WTC11 (cell line): ENCODE results near the gene MYH11. TPM values are rescaled to one million over a fixed set of nuclear protein-coding genes. Genes with fewer than 3 reads are reported as not detected.

Experiments
- ATAC-seq: fragments of 200-7000 bp; cut with Tn5 transposase; 2 replicates; pipeline ENCODE4 v1.10.0; 2021; ENCODE audit warnings: mild to moderate bottlenecking, moderate library complexity
- CTCF ChIA-PET: fragments of 300-600 bp; sonication (Branson Sonifier 250); formaldehyde crosslinking; loops from one replicate; lab custom pipeline; 2021; ENCODE audit warnings: antibody characterized with exemption; lab: Charles Lee
- POLR2A ChIA-PET: fragments of 350-600 bp; sonication (Branson Sonifier 250); formaldehyde crosslinking; loops from one replicate; lab custom pipeline; 2021; ENCODE audit warnings: antibody characterized with exemption; lab: Charles Lee
- DNase-seq: peaks from one replicate; pipeline ENCODE4 v3.0.0; 2021; ENCODE audit warnings: low spot score
- H3K27ac Mint-ChIP-seq: 2 replicates; pipeline ENCODE4 v1.8.0; 2021; ENCODE audit warnings: mixed read lengths
- H3K27me3 Mint-ChIP-seq: 2 replicates; pipeline ENCODE4 v1.8.0; 2021; ENCODE audit warnings: low read depth, mild to moderate bottlenecking, moderate library complexity, mixed read lengths
- H3K36me3 Mint-ChIP-seq: 2 replicates; pipeline ENCODE4 v1.8.0; 2021; ENCODE audit warnings: mixed read lengths
- H3K4me1 Mint-ChIP-seq: 2 replicates; pipeline ENCODE4 v1.8.0; 2022; ENCODE audit warnings: mixed read lengths
- H3K4me3 Mint-ChIP-seq: 2 replicates; pipeline ENCODE4 v1.8.0; 2021; ENCODE audit warnings: mild to moderate bottlenecking, moderate library complexity, mixed read lengths
- H3K9me3 Mint-ChIP-seq: 2 replicates; pipeline ENCODE4 v1.8.0; 2021; ENCODE audit warnings: mixed read lengths
- ATF3 ChIP-seq: sonication (generic); formaldehyde crosslinking; conservative IDR thresholded peaks from 2 replicates; pipeline ENCODE4 v1.8.1; 2022; ENCODE audit warnings: mild to moderate bottlenecking, missing genetic modification reagents
- ATF6 ChIP-seq: sonication (generic); formaldehyde crosslinking; IDR thresholded peaks from 2 replicates; pipeline ENCODE4 v1.8.1; 2023; ENCODE audit warnings: mild to moderate bottlenecking, missing genetic modification reagents
- CREM ChIP-seq: sonication (generic); formaldehyde crosslinking; IDR thresholded peaks from 2 replicates; pipeline ENCODE4 v1.8.1; 2022; ENCODE audit warnings: mild to moderate bottlenecking, missing genetic modification reagents, moderate library complexity
- CTCF ChIP-seq: fragments of 200-600 bp; IDR thresholded peaks from 2 replicates; pipeline ENCODE4 v1.8.0; 2022; ENCODE audit warnings: antibody characterized with exemption
- ESRRA ChIP-seq: sonication (generic); formaldehyde crosslinking; IDR thresholded peaks from 2 replicates; pipeline ENCODE4 v1.8.1; 2022; ENCODE audit warnings: mild to moderate bottlenecking, missing genetic modification reagents, borderline replicate concordance
- FOXJ3 ChIP-seq: sonication (generic); formaldehyde crosslinking; IDR thresholded peaks from 2 replicates; pipeline ENCODE4 v1.9.0; 2021; ENCODE audit warnings: missing genetic modification reagents, mild to moderate bottlenecking, borderline replicate concordance
- FOXK1 ChIP-seq: sonication (generic); formaldehyde crosslinking; IDR thresholded peaks from 2 replicates; pipeline ENCODE4 v1.8.0; 2022; ENCODE audit warnings: mild to moderate bottlenecking, moderate library complexity, missing genetic modification reagents
- FOXP4 ChIP-seq: sonication (generic); formaldehyde crosslinking; IDR thresholded peaks from 2 replicates; pipeline ENCODE4 v1.8.0; 2022; ENCODE audit warnings: mild to moderate bottlenecking, missing genetic modification reagents
- IRF2 ChIP-seq: sonication (generic); formaldehyde crosslinking; IDR thresholded peaks from 2 replicates; pipeline ENCODE4 v1.8.0; 2022; ENCODE audit warnings: low read depth, missing genetic modification reagents, borderline replicate concordance
- JAZF1 ChIP-seq: fragments of 250-450 bp; sonication (Bioruptor Pico); IDR thresholded peaks from 2 replicates; pipeline ENCODE4 v1.9.0; 2021; ENCODE audit warnings: moderate library complexity, mild to moderate bottlenecking, inconsistent platforms
- MAX ChIP-seq: sonication (generic); formaldehyde crosslinking; IDR thresholded peaks from 2 replicates; pipeline ENCODE4 v1.8.0; 2022; ENCODE audit warnings: mild to moderate bottlenecking, missing genetic modification reagents
- NFE2L1 ChIP-seq: sonication (generic); formaldehyde crosslinking; IDR thresholded peaks from 2 replicates; pipeline ENCODE4 v1.8.1; 2023; ENCODE audit warnings: missing genetic modification reagents
- NFYB ChIP-seq: sonication (generic); formaldehyde crosslinking; conservative IDR thresholded peaks from 2 replicates; pipeline ENCODE4 v1.8.0; 2022; ENCODE audit warnings: low read depth, missing genetic modification reagents
- NR2C2 ChIP-seq: sonication (generic); formaldehyde crosslinking; IDR thresholded peaks from 2 replicates; pipeline ENCODE4 v1.8.0; 2022; ENCODE audit warnings: mild to moderate bottlenecking, missing genetic modification reagents
- NR3C1 ChIP-seq: sonication (generic); formaldehyde crosslinking; conservative IDR thresholded peaks from 2 replicates; pipeline ENCODE4 v1.8.1; 2023; ENCODE audit warnings: low read depth, mild to moderate bottlenecking, missing genetic modification reagents
- PRDM15 ChIP-seq: sonication (generic); formaldehyde crosslinking; IDR thresholded peaks from 2 replicates; pipeline ENCODE4 v1.8.0; 2022; ENCODE audit warnings: missing genetic modification reagents
- PREB ChIP-seq: sonication (generic); formaldehyde crosslinking; IDR thresholded peaks from 2 replicates; pipeline ENCODE4 v1.8.1; 2022; ENCODE audit warnings: mild to moderate bottlenecking, missing genetic modification reagents, moderate library complexity, borderline replicate concordance
- SMAD3 ChIP-seq: sonication (generic); formaldehyde crosslinking; IDR thresholded peaks from 2 replicates; pipeline ENCODE4 v1.8.0; 2022; ENCODE audit warnings: missing genetic modification reagents, mild to moderate bottlenecking, borderline replicate concordance
- SOX15 ChIP-seq: fragments of 250-450 bp; sonication (Bioruptor Pico); IDR thresholded peaks from 2 replicates; pipeline ENCODE4 v1.9.0; 2021; ENCODE audit warnings: mild to moderate bottlenecking
- USF2 ChIP-seq: sonication (generic); formaldehyde crosslinking; IDR thresholded peaks from 2 replicates; pipeline ENCODE4 v1.8.1; 2023; ENCODE audit warnings: mild to moderate bottlenecking, missing genetic modification reagents, moderate library complexity
- ZNF121 ChIP-seq: sonication (generic); formaldehyde crosslinking; IDR thresholded peaks from 2 replicates; pipeline ENCODE4 v1.8.0; 2023; ENCODE audit warnings: missing genetic modification reagents
- ZNF232 ChIP-seq: sonication (generic); formaldehyde crosslinking; IDR thresholded peaks from 2 replicates; pipeline ENCODE4 v1.8.0; 2022; ENCODE audit warnings: mild to moderate bottlenecking, missing genetic modification reagents
- ZNF263 ChIP-seq: sonication (generic); formaldehyde crosslinking; IDR thresholded peaks from 2 replicates; pipeline ENCODE4 v1.8.1; 2022; ENCODE audit warnings: low read depth, mild to moderate bottlenecking, moderate library complexity, missing genetic modification reagents
- ZNF396 ChIP-seq: fragments of 250-450 bp; sonication (Bioruptor Pico); IDR thresholded peaks from 2 replicates; pipeline ENCODE4 v1.8.0; 2021; ENCODE audit warnings: mild to moderate bottlenecking, moderate library complexity, borderline replicate concordance
- total RNA-seq: library from RNA; stranded (reverse); gene quantifications from 3 replicates; pipeline ENCODE4 v1.2.3, GENCODE V29; 2021

MYH11 gene
- total RNA-seq, 1 experiment from 2014 or later, result 0.74 TPM

GRCh38 chr16:15759070-15759469, 97.8 kb downstream of the MYH11 start (continued):
- no peak for TF ChIP-seq CTCF
- TF ChIP-seq ATF3 (CRISPR knock-in tag), result no peak
- TF ChIP-seq ATF6 (CRISPR knock-in tag), result no peak
- TF ChIP-seq PREB (CRISPR knock-in tag), result no peak
- TF ChIP-seq ZNF396 (CRISPR knock-in tag), result no peak
- TF ChIP-seq, all 79 proteins: peak for 0

- Mint-ChIP-seq H3K9me3 (peaks cover 3% of the 10 kb centered on the region; the same call in 1 of the 2 replicates), H3K4me1 (peaks cover 6% of the 10 kb centered on the region), H3K27me3 (peaks cover 7% of the 10 kb centered on the region), H3K27ac (no peak overlapping the region), H3K36me3 (no peaks in the 10 kb centered on the region), H3K4me3 (no peak overlapping the region)
- DNase-seq (peak; percentile 24), ATAC-seq (peak; percentile 42)
- ChIA-PET POLR2A (interaction anchor here (0.7 kb wide), 1 partner anchor 189 kb away, joined by 5 read pairs; no protein-coding TSS in a partner anchor), CTCF (interaction anchor here (1.0 to 1.4 kb wide), 7 partner anchors 10 to 70 kb away, joined by 3 to 6 read pairs (median 5); no protein-coding TSS in a partner anchor)
- TF ChIP-seq SOX15 (CRISPR knock-in tag) (no peak), NR3C1 (CRISPR knock-in tag) (no peak), FOXP4 (CRISPR knock-in tag) (no peak), NR2C2 (CRISPR knock-in tag) (no peak), NFYB (CRISPR knock-in tag) (no peak), MAX (no peak), IRF2 (CRISPR knock-in tag) (no peak), USF2 (CRISPR knock-in tag) (no peak), ZNF121 (CRISPR knock-in tag) (no peak), ESRRA (CRISPR knock-in tag) (no peak), FOXJ3 (no peak), CREM (CRISPR knock-in tag) (no peak), PRDM15 (no peak), SMAD3 (CRISPR knock-in tag) (no peak), JAZF1 (CRISPR knock-in tag) (no peak), NFE2L1 (CRISPR knock-in tag) (no peak), ZNF232 (CRISPR knock-in tag) (no peak), ZNF263 (CRISPR knock-in tag) (no peak), FOXK1 (CRISPR knock-in tag) (no peak)
Observed at GRCh38 chr16:15757630-15758251, 99.1 kb downstream of the MYH11 start.
